HG02763 (cell line): ENCODE results near the gene CCSER1.
"Not testable (repeated sequence)": the region's sequence is repeated elsewhere in the genome, so short reads cannot be mapped to it uniquely, and the experiment has no call there.

ENCODE experiments used
- ATAC-seq: cut with Tn5 transposase; IDR thresholded peaks from one replicate; pipeline ENCODE4 v1.9.1; 2021; ENCODE audit warnings: mild to moderate bottlenecking, moderate library complexity; ENCODE audit not compliant: unreplicated experiment

Gene CCSER1

GRCh38 chr4:90889171-90889570, 762.0 kb downstream of the CCSER1 start:
- no peak for ATAC-seq

GRCh38 chr4:90903413-90903812, 776.2 kb downstream of the CCSER1 start:
- not testable (repeated sequence) for ATAC-seq

- ATAC-seq, result no peak
Observed at GRCh38 chr4:90904021-90904420, 776.8 kb downstream of the CCSER1 start.

GRCh38 chr4:90906239-90906638, 779.0 kb downstream of the CCSER1 start:
- no peak for ATAC-seq

GRCh38 chr4:90911724-90912434, 784.7 kb downstream of the CCSER1 start:
- not testable (repeated sequence) for ATAC-seq

- ATAC-seq, result no peak
Observed at GRCh38 chr4:90922174-90922573, 795.0 kb downstream of the CCSER1 start.

- ATAC-seq, result no peak
Observed at GRCh38 chr4:90926957-90927356, 799.8 kb downstream of the CCSER1 start.

- ATAC-seq, result no peak
Observed at GRCh38 chr4:90943311-90943710, 816.1 kb downstream of the CCSER1 start.

- no peak for ATAC-seq
Observed at GRCh38 chr4:90946945-90947344, 819.8 kb downstream of the CCSER1 start.

GRCh38 chr4:90950385-90950841, 823.2 kb downstream of the CCSER1 start:
- no peak for ATAC-seq

- no peak for ATAC-seq
Observed at GRCh38 chr4:90951037-90951436, 823.8 kb downstream of the CCSER1 start.

- no peak for ATAC-seq
Observed at GRCh38 chr4:90958256-90958895, 831.2 kb downstream of the CCSER1 start.

GRCh38 chr4:90960433-90960832, 833.2 kb downstream of the CCSER1 start:
- no peak for ATAC-seq

- ATAC-seq, result no peak
Observed at GRCh38 chr4:90960840-90961239, 833.6 kb downstream of the CCSER1 start.

GRCh38 chr4:90970021-90970420, 842.8 kb downstream of the CCSER1 start:
- no peak for ATAC-seq

GRCh38 chr4:90977726-90978125, 850.5 kb downstream of the CCSER1 start:
- no peak for ATAC-seq

GRCh38 chr4:90979556-90979955, 852.4 kb downstream of the CCSER1 start:
- ATAC-seq, result no peak

- no peak for ATAC-seq
Observed at GRCh38 chr4:90982813-90983212, 855.6 kb downstream of the CCSER1 start.

- no peak for ATAC-seq
Observed at GRCh38 chr4:90990284-90990683, 863.1 kb downstream of the CCSER1 start.

GRCh38 chr4:90992213-90992612, 865.0 kb downstream of the CCSER1 start:
- no peak for ATAC-seq

GRCh38 chr4:90994851-90995574, 867.8 kb downstream of the CCSER1 start:
- ATAC-seq, result no peak

GRCh38 chr4:90995996-90996395, 868.8 kb downstream of the CCSER1 start:
- no peak for ATAC-seq
